B cell (primary cell): ENCODE results near the gene NOL4L. TPM values are rescaled to one million over a fixed set of nuclear protein-coding genes. Genes with fewer than 3 reads are reported as not detected.

Source experiments
- ATAC-seq: fragments of 200-7000 bp; cut with Tn5 transposase; one replicate; pipeline ENCODE4 v1.10.0; 2021; ENCODE audit warnings: low read depth, mild to moderate bottlenecking, moderate number of reproducible peaks, moderate library complexity
- CTCF ChIA-PET: fragments of 350-600 bp; sonication (Branson Sonifier 250); formaldehyde crosslinking; loops from one replicate; lab custom pipeline; 2021; ENCODE audit warnings: antibody characterized with exemption, inconsistent platforms; lab: Charles Lee
- POLR2A ChIA-PET: fragments of 350-600 bp; sonication (Branson Sonifier 250); formaldehyde crosslinking; loops from one replicate; lab custom pipeline; 2021; ENCODE audit warnings: antibody characterized with exemption; lab: Charles Lee
- DNase-seq: peaks from one replicate; pipeline ENCODE4 v3.0.0; 2013
- H2AFZ ChIP-seq: 2 replicates; pipeline ENCODE4 v1.6.1; 2012; ENCODE audit warnings: mild to moderate bottlenecking, low read depth, low read length; ENCODE audit not compliant: insufficient read depth, poor library complexity, severe bottlenecking
- H3K27ac ChIP-seq, 2 donors: 1 replicate in 1 of 2; 2 replicates in 1 of 2; pipeline ENCODE4 v1.5.1; 2012 to 2013; ENCODE audit warnings: low read length in 2 of 2, mild to moderate bottlenecking in 2 of 2, moderate library complexity in 1 of 2
- H3K27me3 ChIP-seq, 4 experiments: fragments of 200-600 bp in 1 of 4; sonication (generic) in 1 of 4; replicated peaks in 1 of 4; 1 replicate in 2 of 4; 2 replicates in 2 of 4; pipeline versions ENCODE4 v1.6.1 to v1.7.0; 2013 to 2016; ENCODE audit warnings: low read length in 3 of 4, mild to moderate bottlenecking in 2 of 4, mixed read lengths in 1 of 4, moderate library complexity in 1 of 4; ENCODE audit not compliant: insufficient read depth in 4 of 4, control insufficient read depth in 3 of 4; ENCODE audit errors: control extremely low read depth in 1 of 4
- H3K36me3 ChIP-seq, 2 experiments: replicated peaks in 1 of 2; 1 replicate in 1 of 2; 2 replicates in 1 of 2; pipeline versions ENCODE4 v1.6.1 to v1.7.1; 2013; ENCODE audit warnings: low read length in 1 of 2; ENCODE audit not compliant: insufficient read depth in 2 of 2, control insufficient read depth in 1 of 2; ENCODE audit errors: control extremely low read depth in 1 of 2, extremely low read depth in 1 of 2
- H3K4me1 ChIP-seq, 2 donors: fragments of 200-600 bp in 1 of 2; sonication (generic) in 1 of 2; 1 replicate in 1 of 2; 2 replicates in 1 of 2; pipeline versions ENCODE4 v1.5.1 to v1.6.1; 2013 to 2017; ENCODE audit warnings: low read length in 2 of 2; ENCODE audit not compliant: control insufficient read depth in 2 of 2, insufficient read depth in 2 of 2
- H3K4me2 ChIP-seq: replicated peaks from 2 replicates; pipeline ENCODE3; 2012; ENCODE audit warnings: mild to moderate bottlenecking, low read depth, low read length; ENCODE audit not compliant: poor library complexity, severe bottlenecking
- H3K4me3 ChIP-seq, 5 experiments: fragments of 200-600 bp in 1 of 5; sonication (generic) in 1 of 5; 1 replicate in 3 of 5; 2 replicates in 2 of 5; pipeline versions ENCODE4 v1.5.1 to v1.7.0; 2011 to 2016; ENCODE audit warnings: low read length in 4 of 5, mild to moderate bottlenecking in 4 of 5, low read depth in 2 of 5, control low read depth in 1 of 5, moderate library complexity in 1 of 5; ENCODE audit not compliant: insufficient read depth in 1 of 5; ENCODE audit errors: control extremely low read depth in 1 of 5, extremely low read depth in 1 of 5
- H3K79me2 ChIP-seq: fragments of 200-600 bp; sonication (generic); one replicate; pipeline ENCODE4 v1.6.0; 2016; ENCODE audit warnings: low read length; ENCODE audit not compliant: control insufficient read depth, insufficient read depth
- H3K9ac ChIP-seq: fragments of 200-600 bp; sonication (generic); 2 replicates; pipeline ENCODE4 v1.6.1; 2017; ENCODE audit warnings: mild to moderate bottlenecking, low read length, moderate library complexity
- H3K9me3 ChIP-seq, 3 donors: one replicate each; pipeline versions ENCODE4 v1.6.1 to v1.7.1; 2013; ENCODE audit warnings: low read length in 2 of 3; ENCODE audit not compliant: control insufficient read depth in 2 of 3, insufficient read depth in 1 of 3; ENCODE audit errors: control extremely low read depth in 1 of 3
- H4K20me1 ChIP-seq: 2 replicates; pipeline ENCODE4 v1.6.0; 2012; ENCODE audit warnings: mild to moderate bottlenecking, low read length; ENCODE audit not compliant: insufficient read depth, control insufficient read depth, poor library complexity, severe bottlenecking
- H3K27ac Mint-ChIP-seq: one replicate; pipeline ENCODE4 v1.8.0; 2021; ENCODE audit warnings: mixed read lengths
- H3K27me3 Mint-ChIP-seq: one replicate; pipeline ENCODE4 v1.8.0; 2021; ENCODE audit warnings: mixed read lengths
- H3K4me1 Mint-ChIP-seq: one replicate; pipeline ENCODE4 v1.8.0; 2021; ENCODE audit warnings: mixed read lengths
- H3K4me3 Mint-ChIP-seq: one replicate; pipeline ENCODE4 v1.8.0; 2021; ENCODE audit warnings: mixed read lengths
- H3K9me3 Mint-ChIP-seq: one replicate; pipeline ENCODE4 v1.8.0; 2022; ENCODE audit warnings: mixed read lengths; ENCODE audit not compliant: insufficient read depth
- CTCF ChIP-seq: fragments of 200-600 bp; IDR thresholded peaks from one replicate; pipeline ENCODE4 v1.8.0; 2022; ENCODE audit warnings: antibody characterized with exemption, mild to moderate bottlenecking
- EZH2 ChIP-seq: IDR thresholded peaks from 2 replicates; pipeline ENCODE4 v1.6.1; 2012; ENCODE audit warnings: borderline replicate concordance, low read depth, mild to moderate bottlenecking, moderate library complexity, low read length; ENCODE audit not compliant: insufficient read depth, poor library complexity, severe bottlenecking
- WGBS: methylation state at CpG from one replicate; pipeline ENCODE4 v1.1.5; 2013; ENCODE audit warnings: missing lambda C conversion rate; ENCODE audit not compliant: insufficient coverage; 5-methylcytosine and 5-hydroxymethylcytosine counted together
- intact Hi-C: fragments of 100-400 bp; cut with micrococcal nuclease; formaldehyde crosslinking; loops from one replicate; pipeline ENCODE4 v1.10.0; 2022
- polyA minus RNA-seq: library from RNA; depleted of rRNA, polyadenylated mRNA; stranded (reverse); fragments of >200 nt; gene quantifications from 2 replicates; pipeline ENCODE4 v1.2.3, GENCODE V29; 2012
- polyA plus RNA-seq: library from polyadenylated mRNA; depleted of rRNA; stranded (reverse); fragments of >200 nt; gene quantifications from 2 replicates; pipeline ENCODE4 v1.2.3, GENCODE V29; 2012
- total RNA-seq, 2 donors: library from RNA; stranded (reverse); fragments of 120-200 nt in 1 of 2; gene quantifications; 1 replicate in 1 of 2; 2 replicates in 1 of 2; pipeline versions ENCODE4 v1.2.3 to v1.2.4, GENCODE V29; 2013 to 2022

NOL4L gene
- 6.5 and 7.6 TPM in 2 replicates for total RNA-seq
- total RNA-seq (2013), result 5.2 TPM
- polyA plus RNA-seq, result 7.3 and 7.9 TPM in 2 replicates
- 10.5 and 15.1 TPM in 2 replicates for polyA minus RNA-seq

DNA sequence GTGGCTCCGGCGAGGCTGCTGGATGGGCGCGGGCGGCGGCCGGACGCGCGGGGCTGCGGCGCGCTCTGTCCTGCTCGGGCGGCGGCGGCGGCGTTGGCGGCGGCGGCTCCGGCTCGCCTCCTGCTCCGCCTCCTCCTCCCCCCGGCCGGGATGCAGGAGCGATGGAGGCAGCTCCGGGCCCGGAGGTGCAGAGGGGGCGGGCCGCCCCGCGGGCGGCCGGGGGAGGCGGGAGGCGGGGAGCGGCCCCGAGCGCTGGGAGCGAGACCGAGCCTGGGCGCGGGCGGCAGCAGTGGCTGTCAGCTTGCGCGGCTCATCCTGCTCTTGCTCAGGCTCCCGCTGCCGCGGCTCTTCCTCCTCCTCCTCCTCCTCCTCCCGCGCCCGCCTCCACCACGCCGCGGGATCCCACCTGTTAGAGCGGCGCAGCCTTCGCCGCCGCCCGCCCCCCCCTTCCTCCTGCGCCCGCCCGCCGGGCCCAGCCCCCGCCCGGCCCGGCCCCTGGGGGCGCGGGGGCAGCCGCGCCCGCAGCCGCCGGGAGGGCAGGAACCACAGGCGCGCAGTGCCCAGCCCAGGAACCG is at the start of gene NOL4L:
Gene NOL4L (minus strand): TSS at position 323 of the 575 bp plus-strand sequence. CDS start 443 bp downstream, outside the sequence.
- Histone ChIP-seq H4K20me1 (no peaks in the 10 kb centered on the region), H3K36me3 (no peaks in the 10 kb centered on the region), H3K4me2 (peak within 1 kb of the TSS; percentile 98), H2AFZ (peak within 1 kb of the TSS; percentile 64), H3K4me1 (peaks cover 29 to 40% of the 10 kb centered on the region in 2 donors), H3K79me2 (no peaks in the 10 kb centered on the region), H3K9me3 (no peaks in the 10 kb centered on the region), H3K9ac (peak within 1 kb of the TSS; percentile 73), H3K27me3 (peaks cover 0 to 10% (median 5%) of the 10 kb centered on the region in 4 experiments), H3K4me3 (peak within 1 kb of the TSS; percentile 41 to 70 (median 61)), H3K27ac (no peak within 1 kb of the TSS)
- POLR2A ChIA-PET, result interaction anchor here (0.5 kb wide), 1 partner anchor 47 kb away, joined by 3 read pairs; no protein-coding TSS in a partner anchor
- peaks cover 30% of the 10 kb centered on the region for H3K4me1 Mint-ChIP-seq
- intact Hi-C loops, result loop anchor here (2.0 to 5.0 kb wide), 2 partner anchors 42 to 62 kb away; no protein-coding TSS in a partner anchor
- peaks cover 4% of the 10 kb centered on the region for H3K27me3 Mint-ChIP-seq
- TF ChIP-seq EZH2, result no peak
- TF ChIP-seq CTCF, result no peak
- ATAC-seq (peak; percentile 16), DNase-seq (peak; percentile 45)
- H3K4me3 Mint-ChIP-seq, result peak within 1 kb of the TSS; percentile 87
- WGBS, result under 1% methylated on average over 60 of the region's 80 CpGs
- H3K9me3 Mint-ChIP-seq, result no peaks in the 10 kb centered on the region
- CTCF ChIA-PET, result interaction anchor here (1.0 kb wide), 2 partner anchors 63 to 64 kb away, joined by 3 read pairs; no protein-coding TSS in a partner anchor
- H3K27ac Mint-ChIP-seq, result peak within 1 kb of the TSS; percentile 85
